NCI-H345 (cell line): ENCODE results near the gene CD207.

ENCODE experiments used
- DNase-seq: peaks from one replicate; lab custom pipeline; 2025; lab: John Stamatoyannopoulos, UW

The CD207 gene

DNA sequence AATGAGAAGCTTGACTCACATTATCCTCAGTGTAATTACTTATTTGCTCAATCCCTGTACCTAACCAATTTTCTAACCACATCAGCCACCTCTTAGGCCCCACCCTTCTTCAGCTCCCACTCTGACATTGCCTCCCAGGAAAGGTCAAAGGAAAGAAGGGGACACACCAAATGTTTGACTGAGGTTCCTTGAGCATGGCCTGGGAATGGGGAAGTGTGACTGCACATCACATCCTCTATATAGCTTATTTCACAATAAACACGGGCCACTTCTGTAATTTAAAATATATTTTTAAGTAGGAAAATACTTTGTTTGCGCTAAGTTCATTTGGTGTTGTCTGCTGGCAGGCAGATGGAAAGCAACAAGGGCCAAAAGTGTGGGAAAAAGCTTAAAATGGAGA, 42.2 kb downstream of the CD207 start:
- DNase-seq = no peak

DNA sequence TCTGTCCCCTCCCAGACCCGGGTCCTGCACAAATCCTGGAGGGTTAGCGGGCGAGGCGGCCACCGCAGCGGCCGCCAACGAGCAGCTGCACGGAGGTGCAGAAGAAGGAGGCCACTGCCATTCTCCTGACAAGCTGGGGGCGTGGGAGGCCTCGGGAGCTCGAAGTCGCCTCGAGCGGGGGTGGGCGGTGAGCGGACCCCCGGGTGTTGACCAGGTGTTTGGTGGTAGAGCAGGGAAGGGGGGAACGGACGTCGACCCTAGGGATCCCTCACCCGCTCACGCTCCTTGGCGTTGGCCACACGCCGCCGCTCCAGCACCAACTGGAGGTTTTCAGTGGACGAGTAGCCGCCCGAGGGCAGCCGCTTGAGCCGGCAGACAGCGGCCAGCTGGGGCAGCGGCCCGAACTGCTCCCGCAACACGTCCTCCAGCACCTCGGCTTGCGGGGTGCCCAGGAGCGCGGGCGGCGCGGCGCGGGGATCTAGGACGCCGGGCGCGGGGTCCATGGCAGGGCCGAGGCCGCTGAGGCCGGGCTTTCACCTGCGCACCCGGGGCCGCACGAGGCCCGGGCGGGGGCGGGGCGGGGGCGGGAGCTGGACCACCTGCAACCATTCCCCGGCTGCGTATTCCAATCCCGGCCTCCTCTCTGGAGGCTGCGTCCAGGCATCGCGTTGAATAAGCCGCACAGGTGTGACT, 45.3 kb downstream of the CD207 start, which contains the start of gene FIGLA:
Gene FIGLA (minus strand): TSS at position 508 of the 693 bp plus-strand sequence. CDS start 5 bp downstream, at position 503.
- DNase-seq = no peak

DNA sequence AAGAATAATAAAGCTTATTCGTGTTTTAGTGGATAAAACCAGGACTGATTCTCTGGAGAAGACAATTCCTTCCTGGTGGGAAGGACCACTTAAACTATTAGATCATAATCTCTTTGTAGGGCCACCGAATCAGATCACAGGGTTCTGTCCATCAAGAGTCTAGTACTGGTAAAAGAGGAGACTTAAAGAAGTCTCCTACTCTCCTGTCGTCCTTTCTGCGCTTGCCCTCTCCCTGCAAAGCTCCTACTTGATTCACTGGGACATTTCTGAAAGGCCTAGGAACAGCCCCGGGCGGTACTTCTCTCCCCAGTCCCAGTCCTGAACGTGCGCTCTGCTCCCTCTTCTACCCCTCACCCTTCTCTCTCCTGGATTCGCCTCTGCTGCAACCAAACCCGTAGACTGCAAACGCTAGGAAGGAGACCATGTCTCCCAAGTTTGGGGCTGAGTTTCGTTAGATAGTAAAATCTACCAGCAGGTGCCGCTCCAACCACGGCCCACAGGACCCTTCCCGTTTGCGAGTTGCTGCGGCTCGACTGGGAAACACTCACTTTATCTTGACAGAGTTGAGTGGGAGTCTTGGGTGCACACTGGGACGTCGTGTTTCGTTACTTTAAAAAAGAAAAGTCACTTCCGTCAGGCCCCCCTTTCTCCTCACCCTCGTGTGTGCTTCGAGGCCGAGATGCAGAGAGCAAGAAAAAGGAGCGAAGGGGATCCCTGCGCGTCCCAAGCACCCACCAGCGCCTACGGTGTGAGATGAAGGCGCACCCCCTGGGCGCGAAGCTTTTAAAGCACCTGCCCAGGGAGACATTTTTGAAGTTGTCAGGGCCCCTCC, 46.1 kb downstream of the CD207 start:
- peak; percentile 75 for DNase-seq

DNA sequence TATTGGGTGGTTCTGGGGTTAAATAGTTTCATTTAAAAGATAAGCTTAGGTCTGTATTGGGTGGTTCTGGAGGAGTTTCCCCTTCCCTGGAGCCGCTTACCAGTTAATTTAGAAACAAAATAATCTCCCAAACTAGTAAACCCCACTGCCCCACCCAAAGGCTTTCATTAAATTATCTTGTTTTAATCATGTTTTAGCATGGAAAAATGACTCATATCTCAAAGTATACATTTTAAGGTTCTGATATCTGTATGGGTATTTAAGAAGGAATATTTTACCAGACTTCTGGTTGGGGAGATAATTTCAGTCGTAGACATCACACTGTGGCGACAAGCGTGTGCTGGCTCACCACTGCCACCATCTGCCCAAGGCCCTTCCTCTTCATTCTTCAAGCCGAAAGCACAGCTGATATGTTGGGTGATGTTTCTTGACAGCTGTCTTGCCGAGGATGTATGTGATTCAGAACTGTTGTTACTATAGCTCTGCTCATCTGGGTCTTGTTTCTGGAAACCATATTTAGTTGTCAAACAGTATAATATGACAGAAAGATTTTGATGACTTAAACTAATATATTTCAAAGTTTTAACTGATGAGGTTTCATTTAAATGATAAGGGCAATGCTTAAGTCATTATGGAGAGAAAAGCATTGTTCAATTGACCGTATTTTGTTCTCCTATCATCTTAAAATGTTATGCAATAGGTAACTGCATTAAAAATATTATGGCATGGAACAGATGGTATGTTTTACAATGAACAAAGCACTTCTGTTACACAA, 50.3 kb downstream of the CD207 start:
- peak; percentile 43 for DNase-seq

DNA sequence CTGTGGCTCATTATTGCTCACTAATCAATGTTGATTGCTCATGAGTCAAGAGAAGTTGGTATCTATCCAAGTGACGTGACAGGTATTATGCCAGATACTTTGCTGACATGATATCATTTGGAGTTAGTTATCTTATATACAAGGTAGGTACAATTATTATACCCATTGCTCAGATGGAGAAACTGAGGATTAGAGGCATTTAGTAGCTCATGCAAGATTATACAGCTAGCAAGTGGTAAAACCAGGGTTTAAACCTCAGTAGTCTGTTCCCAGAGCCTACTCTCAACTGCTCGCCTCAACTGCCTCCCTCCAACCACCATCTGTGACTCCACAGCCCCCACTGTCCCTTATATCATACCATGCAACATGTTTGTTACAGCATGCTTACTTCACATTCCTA, 51.3 kb downstream of the CD207 start:
- DNase-seq = no peak
